ENCODE results near the gene LRWD1.
"Not testable (repeated sequence)": the region's sequence is repeated elsewhere in the genome, so short reads cannot be mapped to it uniquely, and the experiment has no call there.

The LRWD1 gene

GRCh38 chr7:102451371-102452054 is 13.3 kb upstream of the LRWD1 start:
- no peak overlapping the region for H3K4me3 ChIP-seq (ENCODE audit: low read depth, low read length)
- DNase-seq (ENCODE audit: low read depth), result no peak
- TF ChIP-seq CTCF (IDR thresholded peaks at IDR 0.05; ENCODE audit: insufficient read depth, low read depth, low read length, missing control alignments), result no peak

GRCh38 chr7:102452451-102452850 is 12.3 kb upstream of the LRWD1 start:
- no peak overlapping the region for H3K4me3 ChIP-seq (ENCODE audit: low read depth, low read length)
- DNase-seq (ENCODE audit: low read depth), result no peak
- no peak for TF ChIP-seq CTCF (IDR thresholded peaks at IDR 0.05; ENCODE audit: insufficient read depth, low read depth, low read length, missing control alignments)

- DNase-seq (ENCODE audit: low read depth), result no peak
- no peak for TF ChIP-seq CTCF (IDR thresholded peaks at IDR 0.05; ENCODE audit: insufficient read depth, low read depth, low read length, missing control alignments)
- no peak overlapping the region for H3K4me3 ChIP-seq (ENCODE audit: low read depth, low read length)
Observed at GRCh38 chr7:102453319-102453718, 11.5 kb upstream of the LRWD1 start.

GRCh38 chr7:102454468-102454867 is 10.3 kb upstream of the LRWD1 start:
- no peak overlapping the region for H3K4me3 ChIP-seq (ENCODE audit: low read depth, low read length)
- TF ChIP-seq CTCF (IDR thresholded peaks at IDR 0.05; ENCODE audit: insufficient read depth, low read depth, low read length, missing control alignments), result no peak
- DNase-seq (ENCODE audit: low read depth), result no peak

GRCh38 chr7:102454932-102455331 is 9.9 kb upstream of the LRWD1 start:
- not testable (repeated sequence) for H3K4me3 ChIP-seq (ENCODE audit: low read depth, low read length); DNase-seq (ENCODE audit: low read depth)

GRCh38 chr7:102455596-102455995 is 9.2 kb upstream of the LRWD1 start:
- H3K4me3 ChIP-seq (ENCODE audit: low read depth, low read length), result no peak overlapping the region
- DNase-seq (ENCODE audit: low read depth), result no peak
- no peak for TF ChIP-seq CTCF (IDR thresholded peaks at IDR 0.05; ENCODE audit: insufficient read depth, low read depth, low read length, missing control alignments)

- no peak for TF ChIP-seq CTCF (IDR thresholded peaks at IDR 0.05; ENCODE audit: insufficient read depth, low read depth, low read length, missing control alignments)
- DNase-seq (ENCODE audit: low read depth), result no peak
- no peak overlapping the region for H3K4me3 ChIP-seq (ENCODE audit: low read depth, low read length)
Observed at GRCh38 chr7:102456327-102456726, 8.5 kb upstream of the LRWD1 start.

All from GM12865 (cell line).